Femur (tissue), 1 donor: ENCODE results near the gene FOXE1.

ENCODE experiments used
- DNase-seq: peaks from one replicate; pipeline ENCODE4 v3.0.0-alpha.2; 2017

The FOXE1 gene

GRCh38 chr9:97848480-97849237 lies 4.4 kb upstream of the FOXE1 start:
- no peak for DNase-seq

- DNase-seq, result no peak
Observed at GRCh38 chr9:97849980-97850379, 3.0 kb upstream of the FOXE1 start.

- no peak for DNase-seq
Observed at GRCh38 chr9:97850746-97851445, 2.1 kb upstream of the FOXE1 start.

- DNase-seq, result no peak
Observed at GRCh38 chr9:97851446-97851883, 1.6 kb upstream of the FOXE1 start.

GRCh38 chr9:97852001-97852398 lies 1.0 kb upstream of the FOXE1 start:
- DNase-seq, result no peak

- DNase-seq, result no peak
Observed at GRCh38 chr9:97852399-97853055, 499 bp upstream of the FOXE1 start.

GRCh38 chr9:97853844-97854695 lies 1.0 kb downstream of the FOXE1 start:
- no peak for DNase-seq

- no peak for DNase-seq
Observed at GRCh38 chr9:97854696-97855485, 1.9 kb downstream of the FOXE1 start.

GRCh38 chr9:97855486-97855875 lies 2.5 kb downstream of the FOXE1 start:
- DNase-seq, result no peak

- no peak for DNase-seq
Observed at GRCh38 chr9:97855899-97856298, 2.9 kb downstream of the FOXE1 start.

GRCh38 chr9:97856857-97857605 lies 4.0 kb downstream of the FOXE1 start:
- no peak for DNase-seq

GRCh38 chr9:97857606-97858392 lies 4.8 kb downstream of the FOXE1 start:
- no peak for DNase-seq

- no peak for DNase-seq
Observed at GRCh38 chr9:97858393-97858713, 5.3 kb downstream of the FOXE1 start.

- no peak for DNase-seq
Observed at GRCh38 chr9:97858826-97859225, 5.8 kb downstream of the FOXE1 start.

- DNase-seq, result no peak
Observed at GRCh38 chr9:97859346-97859745, 6.3 kb downstream of the FOXE1 start.

GRCh38 chr9:97860451-97861147 lies 7.6 kb downstream of the FOXE1 start:
- no peak for DNase-seq

GRCh38 chr9:97861148-97861475 lies 8.1 kb downstream of the FOXE1 start:
- no peak for DNase-seq

- DNase-seq, result no peak
Observed at GRCh38 chr9:97863314-97863713, 10.3 kb downstream of the FOXE1 start.

- DNase-seq, result no peak
Observed at GRCh38 chr9:97864396-97864795, 11.4 kb downstream of the FOXE1 start.

GRCh38 chr9:97866300-97866699 lies 13.3 kb downstream of the FOXE1 start:
- DNase-seq, result no peak
